Eye (tissue), 1 donor: ENCODE results near the gene ATP6V1B1.

Experiments used
- DNase-seq: peaks from one replicate; pipeline ENCODE4 v3.0.0-alpha.2; 2015

ATP6V1B1 gene

GRCh38 chr2:70902067-70902442, 33.6 kb upstream of the ATP6V1B1 start:
- peak; percentile 61 for DNase-seq

GRCh38 chr2:70902579-70902978, 33.1 kb upstream of the ATP6V1B1 start:
- no peak for DNase-seq

GRCh38 chr2:70903171-70903570, 32.5 kb upstream of the ATP6V1B1 start:
- no peak for DNase-seq

- DNase-seq: peak; percentile 58
Observed at GRCh38 chr2:70903641-70904340, 31.9 kb upstream of the ATP6V1B1 start.

GRCh38 chr2:70904371-70905216, 31.1 kb upstream of the ATP6V1B1 start:
- peak; percentile 66 for DNase-seq

GRCh38 chr2:70905443-70906421, 30.0 kb upstream of the ATP6V1B1 start:
- DNase-seq: no peak

- DNase-seq: peak; percentile 51
Observed at GRCh38 chr2:70906439-70907005, 29.2 kb upstream of the ATP6V1B1 start.

GRCh38 chr2:70907130-70908057, 28.3 kb upstream of the ATP6V1B1 start:
- peak; percentile 68 for DNase-seq

GRCh38 chr2:70916291-70916690, 19.4 kb upstream of the ATP6V1B1 start:
- DNase-seq: no peak

- no peak for DNase-seq
Observed at GRCh38 chr2:70918016-70918415, 17.7 kb upstream of the ATP6V1B1 start.

GRCh38 chr2:70919672-70920366, 15.9 kb upstream of the ATP6V1B1 start:
- peak; percentile 96 for DNase-seq

GRCh38 chr2:70920367-70920715, 15.4 kb upstream of the ATP6V1B1 start:
- DNase-seq: peak; percentile 49

- no peak for DNase-seq
Observed at GRCh38 chr2:70921031-70921430, 14.7 kb upstream of the ATP6V1B1 start.

GRCh38 chr2:70921839-70922234, 13.9 kb upstream of the ATP6V1B1 start:
- peak; percentile 71 for DNase-seq

GRCh38 chr2:70922235-70923234, 13.2 kb upstream of the ATP6V1B1 start:
- peak; percentile 87 for DNase-seq

GRCh38 chr2:70923378-70924015, 12.2 kb upstream of the ATP6V1B1 start:
- peak; percentile 41 for DNase-seq

GRCh38 chr2:70926042-70926441, 9.7 kb upstream of the ATP6V1B1 start:
- DNase-seq: no peak

- DNase-seq: no peak
Observed at GRCh38 chr2:70927138-70927537, 8.6 kb upstream of the ATP6V1B1 start.

GRCh38 chr2:70927641-70928040, 8.1 kb upstream of the ATP6V1B1 start:
- no peak for DNase-seq
